GM12878 (cell line): ENCODE measurements around the gene SMG6. TPM values are rescaled to one million over a fixed set of nuclear protein-coding genes. Genes with fewer than 3 reads are reported as not detected.

Experiments used
- BACH1 ChIP-seq: fragments of 450-650 bp; IDR thresholded peaks from 2 replicates; pipeline ENCODE4 v1.6.1; 2017; ENCODE audit warnings: mild to moderate bottlenecking, borderline replicate concordance
- BHLHE40 ChIP-seq, 2 experiments: fragments of 450-650 bp in 1 of 2; IDR thresholded peaks; 2 replicates each; pipeline ENCODE4 v1.6.1; 2011 to 2017; ENCODE audit warnings: low read depth in 2 of 2, borderline replicate concordance in 1 of 2, improper control_type of control experiment in 1 of 2, low read length in 1 of 2, mild to moderate bottlenecking in 1 of 2
- CHD2 ChIP-seq: IDR thresholded peaks from 2 replicates; pipeline ENCODE4 v1.6.1; 2011; ENCODE audit warnings: low read depth, low read length, improper control_type of control experiment, borderline replicate concordance
- CREB1 ChIP-seq: IDR thresholded peaks from 2 replicates; pipeline ENCODE4 v1.6.1; 2012; ENCODE audit warnings: low read depth, mild to moderate bottlenecking, inconsistent platforms
- CREM ChIP-seq: IDR thresholded peaks from 2 replicates; pipeline ENCODE4 v1.6.1; 2014; ENCODE audit warnings: antibody characterized with exemption, low read depth
- EED ChIP-seq: sonication (generic); IDR thresholded peaks from 2 replicates; pipeline ENCODE4 v1.6.1; 2016; ENCODE audit warnings: antibody characterized with exemption, low read depth
- EZH2 ChIP-seq: IDR thresholded peaks from 2 replicates; pipeline ENCODE4 v1.6.1; 2012; ENCODE audit warnings: low read depth, mild to moderate bottlenecking, control low read depth, inconsistent platforms, low read length, borderline replicate concordance; ENCODE audit not compliant: control insufficient read depth
- IRF5 ChIP-seq: fragments of 450-650 bp; IDR thresholded peaks from 2 replicates; pipeline ENCODE4 v1.6.1; 2017; ENCODE audit warnings: borderline replicate concordance
- KDM1A ChIP-seq: fragments of 200-600 bp; sonication (generic); IDR thresholded peaks from 2 replicates; pipeline ENCODE4 v1.6.1; 2016; ENCODE audit warnings: borderline replicate concordance
- MYC ChIP-seq: IDR thresholded peaks from 2 replicates; pipeline ENCODE4 v1.6.1; 2011; ENCODE audit warnings: mild to moderate bottlenecking, low read length, moderate library complexity, inconsistent platforms; ENCODE audit not compliant: insufficient read depth, insufficient replicate concordance, insufficient read length, severe bottlenecking
- PKNOX1 ChIP-seq: fragments of 450-650 bp; IDR thresholded peaks from 2 replicates; pipeline ENCODE4 v1.6.1; 2016; ENCODE audit warnings: mild to moderate bottlenecking
- PML ChIP-seq: IDR thresholded peaks from 2 replicates; pipeline ENCODE4 v1.6.1; 2012; ENCODE audit warnings: low read length, inconsistent platforms
- POLR2AphosphoS2 ChIP-seq: IDR thresholded peaks from 2 replicates; pipeline ENCODE4 v1.6.1; 2011; ENCODE audit warnings: low read depth, mild to moderate bottlenecking, low read length, improper control_type of control experiment, moderate library complexity
- POLR2AphosphoS5 ChIP-seq: IDR thresholded peaks from 2 replicates; pipeline ENCODE4 v1.6.1; 2011; ENCODE audit warnings: mild to moderate bottlenecking, low read length, inconsistent platforms
- POU2F2 ChIP-seq: IDR thresholded peaks from 3 replicates; pipeline ENCODE4 v1.6.1; 2011; ENCODE audit warnings: low read depth, mild to moderate bottlenecking, low read length, borderline replicate concordance
- RELB ChIP-seq: fragments of 450-650 bp; IDR thresholded peaks from 2 replicates; pipeline ENCODE4 v1.6.1; 2017; ENCODE audit warnings: low read depth, mild to moderate bottlenecking, moderate library complexity
- RUNX3 ChIP-seq: IDR thresholded peaks from 2 replicates; pipeline ENCODE4 v1.6.1; 2012; ENCODE audit warnings: low read length, inconsistent platforms
- SIN3A ChIP-seq: IDR thresholded peaks from 2 replicates; pipeline ENCODE4 v1.6.1; 2012; ENCODE audit warnings: low read depth, low read length, improper control_type of control experiment
- SMC3 ChIP-seq: IDR thresholded peaks from 2 replicates; pipeline ENCODE4 v1.6.1; 2011; ENCODE audit warnings: low read length, improper control_type of control experiment, borderline replicate concordance
- TCF7 ChIP-seq: IDR thresholded peaks from 2 replicates; pipeline ENCODE4 v1.6.1; 2014; ENCODE audit warnings: antibody characterized with exemption, borderline replicate concordance
- YBX1 ChIP-seq: fragments of 450-650 bp; IDR thresholded peaks from 2 replicates; pipeline ENCODE4 v1.6.1; 2016; ENCODE audit warnings: antibody characterized with exemption
- ZNF207 ChIP-seq: fragments of 450-650 bp; IDR thresholded peaks from 2 replicates; pipeline ENCODE4 v1.6.1; 2014; ENCODE audit warnings: antibody characterized with exemption, mild to moderate bottlenecking, borderline replicate concordance
- ZNF687 ChIP-seq: fragments of 450-650 bp; IDR thresholded peaks from 2 replicates; pipeline ENCODE4 v1.6.1; 2017; ENCODE audit warnings: mild to moderate bottlenecking, moderate library complexity
- polyA plus RNA-seq, 11 experiments: library from polyadenylated mRNA; depleted of rRNA in 4 of 11; unstranded in 6 of 11; stranded (reverse) in 5 of 11; fragments of >200 nt; fragmentation: Nextera tagmentation in 4 of 11; fragmentation: Illumina TruSeq in 1 of 11; extraction: Ambion mirVana in 4 of 11; extraction: Trizol in 1 of 11; gene quantifications; 1 replicate in 1 of 11; 2 replicates in 10 of 11; pipeline versions ENCODE4 v1.2.1 to v1.2.3, GENCODE V29; 2011 to 2016; ENCODE audit warnings: inconsistent platforms in 2 of 11, missing spikeins in 2 of 11, low read depth in 1 of 11
- total RNA-seq, 4 experiments: library from RNA; depleted of rRNA in 3 of 4; stranded (reverse); fragments of >200 nt in 3 of 4; fragmentation: Illumina TruSeq in 1 of 4; extraction: Trizol in 1 of 4; gene quantifications; 2 replicates each; pipeline versions ENCODE4 v1.2.1 to v1.2.3, GENCODE V29; 2013 to 2021

Gene SMG6
- total and polyA plus RNA-seq, 10 of the 15 experiments (the other 5 are each of a cell fraction or from before 2014, with no cell fraction given), result 0.58 to 28.7 (median 15.7) TPM

- TF ChIP-seq POLR2AphosphoS2, result peak; percentile 75
- TF ChIP-seq RUNX3, result peak; percentile 71
- peak; percentile 15; the same call in 1 of the 3 replicates for TF ChIP-seq POU2F2
- TF ChIP-seq RELB, result peak; percentile 76; the same call in 1 of the 2 replicates
- no peak for TF ChIP-seq IRF5
- TF ChIP-seq BACH1, result peak; percentile 50; the same call in 1 of the 2 replicates
- peak in 1 of 2 experiments; percentile 25; a peak in 1 of 4 replicates for TF ChIP-seq BHLHE40 (IDR thresholded peaks at IDR 0.05; ENCODE audit: borderline replicate concordance in 1 of 2, low read depth in 2 of 2, low read length in 1 of 2)
- peak; percentile 79 for TF ChIP-seq EED
- peak; percentile 91 for TF ChIP-seq PKNOX1
- TF ChIP-seq ZNF207, result no peak
- TF ChIP-seq SMC3, result no peak
- TF ChIP-seq KDM1A, result no peak
- TF ChIP-seq CHD2, result no peak
- TF ChIP-seq SIN3A, result no peak
- TF ChIP-seq YBX1, result no peak
- peak; percentile 62; the same call in 1 of the 2 replicates for TF ChIP-seq PML
- TF ChIP-seq TCF7, result no peak
- TF ChIP-seq MYC, result no peak
- peak; percentile 22 for TF ChIP-seq CREB1
- no peak for TF ChIP-seq EZH2
- peak; percentile 83 for TF ChIP-seq POLR2AphosphoS5
- TF ChIP-seq ZNF687, result peak; percentile 98
- peak; percentile 10; the same call in 1 of the 2 replicates for TF ChIP-seq CREM
Measured at GRCh38 chr17:2239882-2240430, 63.6 kb downstream of the SMG6 start (continued).
